CD4-positive, CD25-positive, alpha-beta regulatory T cell (primary cell): ENCODE data around the gene RFXANK. TPM values are rescaled to one million over a fixed set of nuclear protein-coding genes. Genes with fewer than 3 reads are reported as not detected.
"Not testable (repeated sequence)": the region's sequence is repeated elsewhere in the genome, so short reads cannot be mapped to it uniquely, and the experiment has no call there.

ENCODE experiments used
- ATAC-seq, 2 donors: fragments of 150-1000 bp; cut with Tn5 transposase; one replicate each; pipeline ENCODE4 v1.10.0; 2021; ENCODE audit warnings: low read depth in 2 of 2, moderate number of reproducible peaks in 2 of 2, moderate library complexity in 1 of 2
- DNase-seq, 3 donors: peaks; one replicate each; pipeline versions ENCODE4 v3.0.0 to v3.0.0-alpha.2; 2012 to 2022; ENCODE audit warnings: mixed read lengths in 1 of 3
- H3K27ac ChIP-seq: one replicate; pipeline ENCODE4 v1.7.0; 2013; ENCODE audit warnings: mild to moderate bottlenecking, low read length; ENCODE audit not compliant: insufficient read depth, poor library complexity, severe bottlenecking
- H3K27me3 ChIP-seq: one replicate; pipeline ENCODE4 v1.7.0; 2013; ENCODE audit warnings: low read length; ENCODE audit not compliant: control insufficient read depth, insufficient read depth
- H3K36me3 ChIP-seq: one replicate; pipeline ENCODE4 v1.7.0; 2013; ENCODE audit warnings: mild to moderate bottlenecking, low read length, moderate library complexity; ENCODE audit not compliant: control insufficient read depth, insufficient read depth
- H3K4me1 ChIP-seq: 2 replicates; pipeline ENCODE4 v1.7.0; 2013; ENCODE audit warnings: mild to moderate bottlenecking, low read length; ENCODE audit not compliant: insufficient read depth, control insufficient read depth, poor library complexity, severe bottlenecking
- H3K4me3 ChIP-seq: one replicate; pipeline ENCODE4 v1.7.0; 2013; ENCODE audit warnings: low read depth, mild to moderate bottlenecking, low read length, moderate library complexity
- H3K9me3 ChIP-seq, 2 experiments: 1 replicate in 1 of 2; 2 replicates in 1 of 2; pipeline ENCODE4 v1.7.0; 2013; ENCODE audit warnings: low read length in 2 of 2, mild to moderate bottlenecking in 1 of 2, moderate library complexity in 1 of 2; ENCODE audit not compliant: control insufficient read depth in 2 of 2
- H3K27ac Mint-ChIP-seq, 3 donors: one replicate each; pipeline ENCODE4 v1.8.0; 2020 to 2022; ENCODE audit warnings: mild to moderate bottlenecking in 3 of 3, mixed read lengths in 3 of 3, moderate library complexity in 2 of 3
- H3K27me3 Mint-ChIP-seq: one replicate; pipeline ENCODE4 v1.8.0; 2022; ENCODE audit warnings: mild to moderate bottlenecking, mixed read lengths
- H3K36me3 Mint-ChIP-seq: one replicate; pipeline ENCODE4 v1.8.0; 2020; ENCODE audit warnings: mixed read lengths
- H3K4me1 Mint-ChIP-seq, 4 donors: one replicate each; pipeline ENCODE4 v1.8.0; 2020 to 2022; ENCODE audit warnings: mixed read lengths in 4 of 4, mild to moderate bottlenecking in 1 of 4
- H3K4me3 Mint-ChIP-seq, 4 donors: one replicate each; pipeline ENCODE4 v1.8.0; 2020 to 2022; ENCODE audit warnings: mild to moderate bottlenecking in 4 of 4, mixed read lengths in 4 of 4, moderate library complexity in 3 of 4
- H3K9me3 Mint-ChIP-seq, 7 donors: one replicate each; pipeline ENCODE4 v1.8.0; 2020 to 2022; ENCODE audit warnings: mixed read lengths in 7 of 7, mild to moderate bottlenecking in 3 of 7, moderate library complexity in 2 of 7
- polyA plus RNA-seq, 4 donors: library from polyadenylated mRNA; unstranded; fragments of 300-500 nt; fragmentation: Illumina TruSeq; gene quantifications; one replicate each; pipeline ENCODE4 v1.2.3, GENCODE V29; 2021
- total RNA-seq: library from RNA; stranded (reverse); gene quantifications from one replicate; pipeline ENCODE4 v1.2.3, GENCODE V29; 2022

Gene RFXANK
- total and polyA plus RNA-seq, 5 donors from 2014 or later, result 59.1 to 103 (median 63.6) TPM

GRCh38 chr19:19171821-19172532, 20.1 kb upstream of the RFXANK start:
- Mint-ChIP-seq H3K27ac (no peak overlapping the region), H3K4me1 (peaks cover 0 to 26% (median 12%) of the 10 kb centered on the region in 4 donors), H3K9me3 (no peaks in the 10 kb centered on the region), H3K36me3 (no peaks in the 10 kb centered on the region), H3K27me3 (no peaks in the 10 kb centered on the region), H3K4me3 (no peak overlapping the region)
- no peak overlapping the region for H3K27ac ChIP-seq
- ATAC-seq (no peak), DNase-seq (no peak)
- peaks cover 3% of the 10 kb centered on the region for H3K36me3 ChIP-seq
- H3K27me3 ChIP-seq, result no peaks in the 10 kb centered on the region
- peaks cover 15% of the 10 kb centered on the region for H3K4me1 ChIP-seq
- H3K9me3 ChIP-seq, result no peaks in the 10 kb centered on the region
- no peak overlapping the region for H3K4me3 ChIP-seq

DNA sequence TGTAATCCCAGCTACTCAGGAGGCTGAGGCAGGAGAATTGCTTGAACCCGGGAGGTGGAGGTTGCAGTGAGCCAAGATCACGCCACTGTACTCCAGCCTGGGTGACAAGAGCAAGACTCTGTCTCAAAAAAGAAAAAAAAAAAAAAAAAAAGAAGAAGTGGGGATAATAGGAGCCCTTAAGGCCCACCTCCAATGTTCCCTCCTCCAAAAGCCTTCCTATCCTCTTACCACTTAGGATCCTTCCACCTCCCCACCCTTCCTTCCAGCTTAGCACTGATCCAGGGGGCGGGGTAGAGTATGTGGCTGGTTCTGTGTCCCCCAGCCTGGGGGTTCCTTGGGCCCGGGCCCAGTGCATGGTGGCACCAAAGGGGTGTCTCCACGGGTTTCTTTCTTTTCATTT, 18.8 kb upstream of the RFXANK start:
- H3K4me3 ChIP-seq, H3K27ac ChIP-seq, H3K36me3 ChIP-seq, DNase-seq, ATAC-seq, H3K9me3 ChIP-seq, H3K27me3 Mint-ChIP-seq, H3K4me3 Mint-ChIP-seq, H3K36me3 Mint-ChIP-seq, H3K27me3 ChIP-seq, H3K27ac Mint-ChIP-seq, H3K9me3 Mint-ChIP-seq: not testable (repeated sequence)
- H3K4me1 ChIP-seq, result peaks cover 15% of the 10 kb centered on the region
- peaks cover 0 to 26% (median 12%) of the 10 kb centered on the region in 4 donors for H3K4me1 Mint-ChIP-seq

- no peaks in the 10 kb centered on the region for H3K9me3 ChIP-seq
- H3K4me1 ChIP-seq, result peaks cover 6% of the 10 kb centered on the region
- Mint-ChIP-seq H3K27me3 (no peaks in the 10 kb centered on the region), H3K27ac (no peak overlapping the region), H3K36me3 (peaks cover 9% of the 10 kb centered on the region), H3K4me1 (peaks cover 0 to 3% (median 1%) of the 10 kb centered on the region in 4 donors), H3K9me3 (no peaks in the 10 kb centered on the region), H3K4me3 (no peak overlapping the region)
- H3K27ac ChIP-seq, result no peak overlapping the region
- no peaks in the 10 kb centered on the region for H3K27me3 ChIP-seq
- H3K36me3 ChIP-seq, result peaks cover 18% of the 10 kb centered on the region
- ATAC-seq, result no peak
- DNase-seq, result no peak
- H3K4me3 ChIP-seq, result no peak overlapping the region
Measured at GRCh38 chr19:19176950-19177349, 15.1 kb upstream of the RFXANK start.

GRCh38 chr19:19179548-19180441, 12.3 kb upstream of the RFXANK start:
- Mint-ChIP-seq H3K27me3 (no peaks in the 10 kb centered on the region), H3K9me3 (no peaks in the 10 kb centered on the region), H3K4me1 (peaks cover 0 to 6% (median 1%) of the 10 kb centered on the region in 4 donors), H3K27ac (no peak overlapping the region), H3K36me3 (peaks cover 12% of the 10 kb centered on the region), H3K4me3 (no peak overlapping the region)
- Histone ChIP-seq H3K4me1 (peaks cover 5% of the 10 kb centered on the region), H3K9me3 (no peaks in the 10 kb centered on the region), H3K4me3 (no peak overlapping the region), H3K27ac (no peak overlapping the region), H3K36me3 (peaks cover 24% of the 10 kb centered on the region), H3K27me3 (no peaks in the 10 kb centered on the region)
- DNase-seq (no peak), ATAC-seq (no peak)

- peak overlapping the region in 1 of 3 donors; percentile 38 for H3K27ac Mint-ChIP-seq
- no peaks in the 10 kb centered on the region for H3K9me3 ChIP-seq
- ATAC-seq (no peak), DNase-seq (no peak)
- H3K4me1 ChIP-seq, result no peaks in the 10 kb centered on the region
- H3K36me3 ChIP-seq, result peaks cover 27% of the 10 kb centered on the region
- no peak overlapping the region for H3K27ac ChIP-seq
- no peaks in the 10 kb centered on the region for H3K27me3 Mint-ChIP-seq
- H3K36me3 Mint-ChIP-seq, result peaks cover 18% of the 10 kb centered on the region
- no peak overlapping the region for H3K4me3 Mint-ChIP-seq
- no peak overlapping the region for H3K4me3 ChIP-seq
- no peaks in the 10 kb centered on the region for H3K27me3 ChIP-seq
- H3K4me1 Mint-ChIP-seq, result peaks cover 0 to 10% (median 7%) of the 10 kb centered on the region in 4 donors
- no peaks in the 10 kb centered on the region for H3K9me3 Mint-ChIP-seq
Measured at GRCh38 chr19:19181488-19181998, 10.5 kb upstream of the RFXANK start.

- H3K36me3 ChIP-seq, result peaks cover 20% of the 10 kb centered on the region
- no peaks in the 10 kb centered on the region for H3K9me3 ChIP-seq
- H3K27ac ChIP-seq, result no peak overlapping the region
- no peak overlapping the region for H3K4me3 ChIP-seq
- H3K36me3 Mint-ChIP-seq, result peaks cover 19% of the 10 kb centered on the region
- peak; percentile 46 to 69 (median 60) for DNase-seq
- peak; percentile 77 to 84 for ATAC-seq
- H3K27me3 ChIP-seq, result no peaks in the 10 kb centered on the region
- H3K27ac Mint-ChIP-seq, result peak overlapping the region in 2 of 3 donors; percentile 12 to 44
- no peaks in the 10 kb centered on the region for H3K9me3 Mint-ChIP-seq
- H3K4me1 Mint-ChIP-seq, result peaks cover 0 to 38% (median 23%) of the 10 kb centered on the region in 4 donors
- H3K4me3 Mint-ChIP-seq, result peak overlapping the region in 2 of 4 donors; percentile 68 to 75
- H3K27me3 Mint-ChIP-seq, result no peaks in the 10 kb centered on the region
- peaks cover 16% of the 10 kb centered on the region for H3K4me1 ChIP-seq
Measured at GRCh38 chr19:19185853-19186740, 6.0 kb upstream of the RFXANK start.

DNA sequence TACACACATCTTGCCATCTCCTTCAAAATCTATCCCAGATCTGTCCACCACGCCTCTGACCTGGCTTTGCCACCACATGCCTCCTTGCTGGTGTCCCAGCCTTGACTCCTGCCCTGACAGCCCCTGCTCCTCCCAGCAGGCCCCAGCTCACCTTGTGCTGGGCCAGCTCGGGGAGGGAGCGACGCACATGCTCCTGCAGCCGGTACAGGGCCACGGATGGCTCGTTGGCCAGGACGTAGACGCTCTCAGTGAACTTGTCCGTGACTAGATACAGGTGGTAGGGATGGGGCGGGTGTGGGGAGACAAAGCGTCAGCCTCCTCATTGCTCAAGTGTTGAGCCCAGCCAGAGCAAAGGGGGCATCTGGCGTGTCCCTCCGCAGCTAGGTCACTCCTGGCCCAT, 5.3 kb upstream of the RFXANK start:
- Mint-ChIP-seq H3K27ac (peak overlapping the region in 2 of 3 donors; percentile 11 to 44), H3K4me3 (peak overlapping the region in 2 of 4 donors; percentile 68 to 75), H3K27me3 (no peaks in the 10 kb centered on the region), H3K36me3 (peaks cover 16% of the 10 kb centered on the region), H3K9me3 (no peaks in the 10 kb centered on the region), H3K4me1 (peaks cover 0 to 44% (median 25%) of the 10 kb centered on the region in 4 donors)
- Histone ChIP-seq H3K4me3 (no peak overlapping the region), H3K36me3 (peaks cover 16% of the 10 kb centered on the region), H3K9me3 (no peaks in the 10 kb centered on the region), H3K4me1 (peaks cover 22% of the 10 kb centered on the region), H3K27me3 (no peaks in the 10 kb centered on the region), H3K27ac (no peak overlapping the region)
- no peak for ATAC-seq
- DNase-seq, result no peak
